ENCODE measurements around the gene VPS26C.

DNA sequence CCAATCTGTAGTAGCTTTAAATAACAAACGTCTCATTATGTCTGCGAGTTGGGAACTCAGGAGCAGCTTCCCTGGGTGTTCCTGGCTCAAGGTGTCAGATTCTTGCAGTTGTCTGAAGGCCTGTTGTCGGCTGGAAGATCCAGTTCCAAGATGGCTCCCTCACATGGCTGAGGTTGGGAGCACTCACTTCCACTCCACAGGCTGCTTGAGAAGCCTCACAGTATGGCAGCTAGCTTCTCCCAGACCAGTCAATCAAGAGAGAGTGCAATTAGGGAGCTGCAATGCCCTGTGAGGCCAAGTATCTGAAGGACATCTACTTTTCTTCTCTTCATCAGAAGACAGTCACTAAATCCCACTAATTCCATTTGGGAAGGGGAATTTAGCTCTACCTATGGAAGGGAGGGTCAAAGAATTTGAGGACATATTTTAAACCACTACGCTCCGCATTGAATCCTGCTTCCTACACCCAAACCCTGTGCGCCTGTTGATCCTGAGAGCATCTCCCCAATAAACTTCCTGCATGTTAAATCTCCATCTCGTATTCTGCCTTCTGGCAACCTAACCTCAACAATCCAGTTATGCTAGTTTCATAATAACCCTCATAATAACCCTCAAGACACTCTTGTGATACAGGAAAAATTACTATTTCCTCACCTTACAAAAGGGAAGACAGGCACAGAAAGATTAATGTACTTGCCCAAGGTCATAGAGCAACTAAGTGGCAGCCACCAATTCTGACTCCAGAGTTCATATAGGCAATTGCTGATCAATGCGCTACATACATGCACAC, 3.6 kb upstream of the VPS26C start:
- no peak for TF ChIP-seq POLR2A (IDR thresholded peaks at IDR 0.05; ENCODE audit: low read length)
- TF ChIP-seq GATA1 (IDR thresholded peaks at IDR 0.05; ENCODE audit: low read depth, low read length): no peak
